ENCODE data around the gene ZSCAN5B. TPM values are rescaled to one million over a fixed set of nuclear protein-coding genes. Genes with fewer than 3 reads are reported as not detected.

Gene ZSCAN5B
- total and polyA plus RNA-seq, 2 of the 13 experiments (the other 11 are each of a cell fraction or from before 2014, with no cell fraction given) = not detected

DNA sequence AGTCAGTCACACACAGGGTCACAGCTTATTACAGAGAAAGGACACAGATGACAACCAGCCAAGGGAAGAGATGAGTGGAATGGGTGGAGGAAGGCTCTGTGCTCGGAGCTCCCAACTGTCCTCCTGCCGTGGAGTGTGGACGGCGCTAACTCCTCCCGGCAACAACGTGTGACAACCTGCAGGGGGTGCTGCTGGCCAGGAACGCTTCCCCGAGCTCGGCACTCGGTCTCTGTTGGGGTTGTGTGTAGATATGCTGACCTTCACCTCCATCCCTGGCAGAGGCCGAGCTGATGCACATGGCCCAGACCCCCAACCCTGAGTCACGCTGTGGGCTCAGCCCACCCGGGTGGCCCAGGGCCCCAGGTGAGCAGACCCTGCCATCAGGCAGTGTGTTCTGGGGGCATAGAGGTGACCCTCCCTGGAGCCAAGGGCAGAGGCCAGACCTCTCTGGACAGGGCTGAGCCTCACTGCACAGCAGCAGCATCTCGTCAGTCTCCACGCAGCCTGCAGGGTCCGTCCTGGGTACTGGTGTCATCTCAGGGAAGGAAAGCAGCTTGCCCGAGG lies 42.4 kb downstream of the ZSCAN5B start (continued):
- TF ChIP-seq, protein P1, sequence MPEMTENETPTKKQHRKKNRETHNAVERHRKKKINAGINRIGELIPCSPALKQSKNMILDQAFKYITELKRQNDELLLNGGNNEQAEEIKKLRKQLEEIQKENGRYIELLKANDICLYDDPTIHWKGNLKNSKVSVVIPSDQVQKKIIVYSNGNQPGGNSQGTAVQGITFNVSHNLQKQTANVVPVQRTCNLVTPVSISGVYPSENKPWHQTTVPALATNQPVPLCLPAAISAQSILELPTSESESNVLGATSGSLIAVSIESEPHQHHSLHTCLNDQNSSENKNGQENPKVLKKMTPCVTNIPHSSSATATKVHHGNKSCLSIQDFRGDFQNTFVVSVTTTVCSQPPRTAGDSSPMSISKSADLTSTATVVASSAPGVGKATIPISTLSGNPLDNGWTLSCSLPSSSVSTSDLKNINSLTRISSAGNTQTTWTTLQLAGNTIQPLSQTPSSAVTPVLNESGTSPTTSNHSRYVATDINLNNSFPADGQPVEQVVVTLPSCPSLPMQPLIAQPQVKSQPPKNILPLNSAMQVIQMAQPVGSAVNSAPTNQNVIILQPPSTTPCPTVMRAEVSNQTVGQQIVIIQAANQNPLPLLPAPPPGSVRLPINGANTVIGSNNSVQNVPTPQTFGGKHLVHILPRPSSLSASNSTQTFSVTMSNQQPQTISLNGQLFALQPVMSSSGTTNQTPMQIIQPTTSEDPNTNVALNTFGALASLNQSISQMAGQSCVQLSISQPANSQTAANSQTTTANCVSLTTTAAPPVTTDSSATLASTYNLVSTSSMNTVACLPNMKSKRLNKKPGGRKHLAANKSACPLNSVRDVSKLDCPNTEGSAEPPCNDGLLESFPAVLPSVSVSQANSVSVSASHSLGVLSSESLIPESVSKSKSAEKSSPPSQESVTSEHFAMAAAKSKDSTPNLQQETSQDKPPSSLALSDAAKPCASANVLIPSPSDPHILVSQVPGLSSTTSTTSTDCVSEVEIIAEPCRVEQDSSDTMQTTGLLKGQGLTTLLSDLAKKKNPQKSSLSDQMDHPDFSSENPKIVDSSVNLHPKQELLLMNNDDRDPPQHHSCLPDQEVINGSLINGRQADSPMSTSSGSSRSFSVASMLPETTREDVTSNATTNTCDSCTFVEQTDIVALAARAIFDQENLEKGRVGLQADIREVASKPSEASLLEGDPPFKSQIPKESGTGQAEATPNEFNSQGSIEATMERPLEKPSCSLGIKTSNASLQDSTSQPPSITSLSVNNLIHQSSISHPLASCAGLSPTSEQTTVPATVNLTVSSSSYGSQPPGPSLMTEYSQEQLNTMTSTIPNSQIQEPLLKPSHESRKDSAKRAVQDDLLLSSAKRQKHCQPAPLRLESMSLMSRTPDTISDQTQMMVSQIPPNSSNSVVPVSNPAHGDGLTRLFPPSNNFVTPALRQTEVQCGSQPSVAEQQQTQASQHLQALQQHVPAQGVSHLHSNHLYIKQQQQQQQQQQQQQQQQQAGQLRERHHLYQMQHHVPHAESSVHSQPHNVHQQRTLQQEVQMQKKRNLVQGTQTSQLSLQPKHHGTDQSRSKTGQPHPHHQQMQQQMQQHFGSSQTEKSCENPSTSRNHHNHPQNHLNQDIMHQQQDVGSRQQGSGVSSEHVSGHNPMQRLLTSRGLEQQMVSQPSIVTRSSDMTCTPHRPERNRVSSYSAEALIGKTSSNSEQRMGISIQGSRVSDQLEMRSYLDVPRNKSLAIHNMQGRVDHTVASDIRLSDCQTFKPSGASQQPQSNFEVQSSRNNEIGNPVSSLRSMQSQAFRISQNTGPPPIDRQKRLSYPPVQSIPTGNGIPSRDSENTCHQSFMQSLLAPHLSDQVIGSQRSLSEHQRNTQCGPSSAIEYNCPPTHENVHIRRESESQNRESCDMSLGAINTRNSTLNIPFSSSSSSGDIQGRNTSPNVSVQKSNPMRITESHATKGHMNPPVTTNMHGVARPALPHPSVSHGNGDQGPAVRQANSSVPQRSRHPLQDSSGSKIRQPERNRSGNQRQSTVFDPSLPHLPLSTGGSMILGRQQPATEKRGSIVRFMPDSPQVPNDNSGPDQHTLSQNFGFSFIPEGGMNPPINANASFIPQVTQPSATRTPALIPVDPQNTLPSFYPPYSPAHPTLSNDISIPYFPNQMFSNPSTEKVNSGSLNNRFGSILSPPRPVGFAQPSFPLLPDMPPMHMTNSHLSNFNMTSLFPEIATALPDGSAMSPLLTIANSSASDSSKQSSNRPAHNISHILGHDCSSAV (CRISPR knock-in tag; IDR thresholded peaks at IDR 0.05; ENCODE audit: borderline replicate concordance) = no peak
- TF ChIP-seq ZNF616 (CRISPR knock-in tag; IDR thresholded peaks at IDR 0.05; ENCODE audit: low read depth) (no peak), SMAD9 (CRISPR knock-in tag; IDR thresholded peaks at IDR 0.05) (no peak), ZNF792 (CRISPR knock-in tag; IDR thresholded peaks at IDR 0.05) (no peak), SCMH1 (CRISPR knock-in tag; IDR thresholded peaks at IDR 0.05; ENCODE audit: borderline replicate concordance) (no peak), ATF7 (IDR thresholded peaks at IDR 0.05) (no peak), ATF7 (CRISPR knock-in tag; IDR thresholded peaks at IDR 0.05) (no peak), FOXA1 (IDR thresholded peaks at IDR 0.05) (no peak), FOXA1 (CRISPR knock-in tag; IDR thresholded peaks at IDR 0.05) (no peak), HMG20A (CRISPR knock-in tag; IDR thresholded peaks at IDR 0.05; ENCODE audit: borderline replicate concordance) (no peak), ATAD3A (CRISPR knock-in tag; IDR thresholded peaks at IDR 0.05) (no peak), RAD21 (CRISPR knock-in tag; IDR thresholded peaks at IDR 0.05) (peak; percentile 68), PHF21A (CRISPR knock-in tag; IDR thresholded peaks at IDR 0.05) (no peak), TBX2 (CRISPR knock-in tag; IDR thresholded peaks at IDR 0.05; ENCODE audit: borderline replicate concordance) (no peak), NCOR1 (IDR thresholded peaks at IDR 0.05; ENCODE audit: borderline replicate concordance, low read length) (no peak), ZNF33B (CRISPR knock-in tag; IDR thresholded peaks at IDR 0.05) (no peak), GFI1 (CRISPR knock-in tag; IDR thresholded peaks at IDR 0.05; ENCODE audit: borderline replicate concordance) (no peak), ZNF672 (CRISPR knock-in tag; IDR thresholded peaks at IDR 0.05) (no peak)
- TF ChIP-seq, protein P2, sequence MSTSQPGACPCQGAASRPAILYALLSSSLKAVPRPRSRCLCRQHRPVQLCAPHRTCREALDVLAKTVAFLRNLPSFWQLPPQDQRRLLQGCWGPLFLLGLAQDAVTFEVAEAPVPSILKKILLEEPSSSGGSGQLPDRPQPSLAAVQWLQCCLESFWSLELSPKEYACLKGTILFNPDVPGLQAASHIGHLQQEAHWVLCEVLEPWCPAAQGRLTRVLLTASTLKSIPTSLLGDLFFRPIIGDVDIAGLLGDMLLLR (CRISPR knock-in tag; IDR thresholded peaks at IDR 0.05) = no peak
- TF ChIP-seq, protein P3, sequence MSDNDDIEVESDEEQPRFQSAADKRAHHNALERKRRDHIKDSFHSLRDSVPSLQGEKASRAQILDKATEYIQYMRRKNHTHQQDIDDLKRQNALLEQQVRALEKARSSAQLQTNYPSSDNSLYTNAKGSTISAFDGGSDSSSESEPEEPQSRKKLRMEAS (IDR thresholded peaks at IDR 0.05) = peak; percentile 14; the same call in 1 of the 2 replicates
- TF ChIP-seq, protein P4, sequence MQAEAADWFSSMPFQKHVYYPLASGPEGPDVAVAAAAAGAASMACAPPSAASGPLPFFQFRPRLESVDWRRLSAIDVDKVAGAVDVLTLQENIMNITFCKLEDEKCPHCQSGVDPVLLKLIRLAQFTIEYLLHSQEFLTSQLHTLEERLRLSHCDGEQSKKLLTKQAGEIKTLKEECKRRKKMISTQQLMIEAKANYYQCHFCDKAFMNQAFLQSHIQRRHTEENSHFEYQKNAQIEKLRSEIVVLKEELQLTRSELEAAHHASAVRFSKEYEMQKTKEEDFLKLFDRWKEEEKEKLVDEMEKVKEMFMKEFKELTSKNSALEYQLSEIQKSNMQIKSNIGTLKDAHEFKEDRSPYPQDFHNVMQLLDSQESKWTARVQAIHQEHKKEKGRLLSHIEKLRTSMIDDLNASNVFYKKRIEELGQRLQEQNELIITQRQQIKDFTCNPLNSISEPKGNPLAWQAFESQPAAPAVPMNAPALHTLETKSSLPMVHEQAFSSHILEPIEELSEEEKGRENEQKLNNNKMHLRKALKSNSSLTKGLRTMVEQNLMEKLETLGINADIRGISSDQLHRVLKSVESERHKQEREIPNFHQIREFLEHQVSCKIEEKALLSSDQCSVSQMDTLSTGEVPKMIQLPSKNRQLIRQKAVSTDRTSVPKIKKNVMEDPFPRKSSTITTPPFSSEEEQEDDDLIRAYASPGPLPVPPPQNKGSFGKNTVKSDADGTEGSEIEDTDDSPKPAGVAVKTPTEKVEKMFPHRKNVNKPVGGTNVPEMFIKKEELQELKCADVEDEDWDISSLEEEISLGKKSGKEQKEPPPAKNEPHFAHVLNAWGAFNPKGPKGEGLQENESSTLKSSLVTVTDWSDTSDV (CRISPR knock-in tag; IDR thresholded peaks at IDR 0.05) = no peak
